ENCODE data around the gene ADAM23.

ADAM23 gene

DNA sequence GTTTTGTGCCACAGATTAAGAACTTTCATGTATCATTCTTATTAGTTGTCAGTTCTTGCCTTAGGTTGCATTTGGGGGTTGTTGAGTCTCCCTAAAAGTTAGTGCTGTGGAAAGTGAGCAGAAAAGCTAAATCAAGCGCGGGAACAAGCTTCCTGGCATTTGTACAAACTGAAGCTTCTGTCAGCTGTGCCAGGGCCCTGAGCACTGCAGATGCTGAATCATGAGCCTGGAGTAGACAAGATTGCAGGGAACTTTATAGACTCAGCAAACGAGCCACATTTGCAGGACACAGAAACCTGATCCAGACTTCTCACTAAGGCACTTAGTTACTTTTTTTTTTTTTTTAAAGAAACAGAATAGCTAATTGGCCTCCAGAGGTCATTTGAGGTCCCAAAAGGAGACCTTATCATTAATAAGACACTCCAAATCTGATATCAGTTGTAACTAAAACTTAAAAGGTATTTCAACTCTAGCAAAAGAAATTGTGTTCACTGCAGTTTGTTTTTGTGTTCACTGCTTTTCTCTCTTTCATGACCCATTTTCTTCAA is 88.7 kb downstream of the ADAM23 start:
- no peak overlapping the region for H3K27ac ChIP-seq (ENCODE audit: low read depth, low read length)
- no peak overlapping the region for H3K4me2 ChIP-seq (ENCODE audit: low read length)
- no peaks in the 10 kb centered on the region for H3K9me2 ChIP-seq (replicated peaks; ENCODE audit: control insufficient read depth, low read length)
- H3K36me3 ChIP-seq (ENCODE audit: control insufficient read depth, low read length) = no peaks in the 10 kb centered on the region
- no peaks in the 10 kb centered on the region for H3K79me2 ChIP-seq (ENCODE audit: control insufficient read depth, low read length)
- H3K9me3 ChIP-seq (ENCODE audit: control insufficient read depth, insufficient read depth, low read length) = no peaks in the 10 kb centered on the region
- H3K4me1 ChIP-seq (ENCODE audit: control insufficient read depth, low read length) = no peaks in the 10 kb centered on the region
- no peaks in the 10 kb centered on the region for H3K27me3 ChIP-seq (ENCODE audit: control insufficient read depth, low read length)
- H3F3A ChIP-seq (ENCODE audit: control insufficient read depth, insufficient read depth) = no peaks in the 10 kb centered on the region
- TF ChIP-seq, protein P1, sequence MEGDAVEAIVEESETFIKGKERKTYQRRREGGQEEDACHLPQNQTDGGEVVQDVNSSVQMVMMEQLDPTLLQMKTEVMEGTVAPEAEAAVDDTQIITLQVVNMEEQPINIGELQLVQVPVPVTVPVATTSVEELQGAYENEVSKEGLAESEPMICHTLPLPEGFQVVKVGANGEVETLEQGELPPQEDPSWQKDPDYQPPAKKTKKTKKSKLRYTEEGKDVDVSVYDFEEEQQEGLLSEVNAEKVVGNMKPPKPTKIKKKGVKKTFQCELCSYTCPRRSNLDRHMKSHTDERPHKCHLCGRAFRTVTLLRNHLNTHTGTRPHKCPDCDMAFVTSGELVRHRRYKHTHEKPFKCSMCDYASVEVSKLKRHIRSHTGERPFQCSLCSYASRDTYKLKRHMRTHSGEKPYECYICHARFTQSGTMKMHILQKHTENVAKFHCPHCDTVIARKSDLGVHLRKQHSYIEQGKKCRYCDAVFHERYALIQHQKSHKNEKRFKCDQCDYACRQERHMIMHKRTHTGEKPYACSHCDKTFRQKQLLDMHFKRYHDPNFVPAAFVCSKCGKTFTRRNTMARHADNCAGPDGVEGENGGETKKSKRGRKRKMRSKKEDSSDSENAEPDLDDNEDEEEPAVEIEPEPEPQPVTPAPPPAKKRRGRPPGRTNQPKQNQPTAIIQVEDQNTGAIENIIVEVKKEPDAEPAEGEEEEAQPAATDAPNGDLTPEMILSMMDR (IDR thresholded peaks at IDR 0.05; ENCODE audit: low read depth, low read length, poor library complexity, severe bottlenecking) = no peak
- no peak for TF ChIP-seq EZH2phosphoT487 (IDR thresholded peaks at IDR 0.05; ENCODE audit: borderline replicate concordance, low read length)
- H3K4me3 ChIP-seq (ENCODE audit: low read length) = no peak overlapping the region
- no peaks in the 10 kb centered on the region for H4K20me1 ChIP-seq (ENCODE audit: control insufficient read depth, insufficient read depth, low read depth, low read length)

DNA sequence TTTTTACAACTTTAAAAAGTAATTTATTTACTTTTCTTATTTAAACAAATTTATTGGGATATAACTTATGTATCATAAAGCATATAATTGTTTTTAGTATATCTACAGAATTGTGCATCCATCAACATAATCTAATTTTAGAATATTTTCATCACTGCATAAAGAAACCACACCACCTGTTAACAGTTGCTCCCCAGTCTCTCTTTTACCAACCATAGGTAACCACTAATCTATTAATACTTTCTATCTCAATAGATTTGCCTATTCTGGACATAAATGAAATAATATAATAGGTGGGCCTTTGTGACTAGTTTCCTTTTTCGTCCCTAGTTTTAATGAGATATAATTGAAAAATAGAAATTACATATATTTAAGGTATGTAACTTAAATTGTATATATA is 90.6 kb downstream of the ADAM23 start:
- Histone ChIP-seq H3F3A (ENCODE audit: control insufficient read depth, insufficient read depth) (no peaks in the 10 kb centered on the region), H4K20me1 (ENCODE audit: control insufficient read depth, insufficient read depth, low read depth, low read length) (no peaks in the 10 kb centered on the region), H3K9me2 (replicated peaks; ENCODE audit: control insufficient read depth, low read length) (no peaks in the 10 kb centered on the region), H3K4me1 (ENCODE audit: control insufficient read depth, low read length) (no peaks in the 10 kb centered on the region), H3K79me2 (ENCODE audit: control insufficient read depth, low read length) (no peaks in the 10 kb centered on the region), H3K4me3 (ENCODE audit: low read length) (no peak overlapping the region), H3K27ac (ENCODE audit: low read depth, low read length) (no peak overlapping the region), H3K27me3 (ENCODE audit: control insufficient read depth, low read length) (no peaks in the 10 kb centered on the region), H3K36me3 (ENCODE audit: control insufficient read depth, low read length) (no peaks in the 10 kb centered on the region), H3K9me3 (ENCODE audit: control insufficient read depth, insufficient read depth, low read length) (no peaks in the 10 kb centered on the region), H3K4me2 (ENCODE audit: low read length) (no peak overlapping the region)
- no peak for TF ChIP-seq EZH2phosphoT487 (IDR thresholded peaks at IDR 0.05; ENCODE audit: borderline replicate concordance, low read length)
- TF ChIP-seq, protein P1 (IDR thresholded peaks at IDR 0.05; ENCODE audit: low read depth, low read length, poor library complexity, severe bottlenecking) = no peak

DNA sequence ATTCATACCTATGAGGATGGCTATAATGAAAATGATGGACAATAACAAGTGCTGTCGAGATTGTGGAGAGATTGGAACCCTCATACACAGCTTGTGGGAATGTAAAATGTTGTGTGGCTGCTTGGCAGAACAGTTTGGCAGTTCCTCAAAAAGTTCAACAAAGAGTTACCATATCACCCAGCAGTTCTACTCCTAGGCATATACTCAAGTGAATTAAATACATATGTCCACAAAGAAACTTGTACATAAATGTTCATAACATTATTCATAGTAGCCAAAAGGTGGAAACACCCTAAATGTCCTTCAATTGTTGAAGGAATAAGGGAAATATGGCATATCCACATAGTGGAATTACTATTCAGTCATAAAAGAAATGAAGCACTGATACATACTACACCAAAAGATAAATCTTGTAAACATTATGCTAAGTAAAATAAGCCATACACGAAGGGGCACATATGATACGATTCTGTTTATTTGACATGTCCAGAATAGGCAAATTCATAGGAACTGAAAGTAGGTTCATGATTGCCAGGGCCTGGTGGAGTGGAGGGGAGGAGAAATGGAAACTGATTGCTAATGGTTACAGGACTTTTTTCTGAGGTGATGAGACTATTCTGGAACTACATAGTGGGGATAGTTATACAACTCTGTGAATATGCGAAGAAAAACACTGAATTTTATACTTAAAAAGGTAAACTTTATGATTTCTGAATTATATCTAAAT is 92.1 kb downstream of the ADAM23 start:
- Histone ChIP-seq H3K9me2 (replicated peaks; ENCODE audit: control insufficient read depth, low read length) (no peaks in the 10 kb centered on the region), H4K20me1 (ENCODE audit: control insufficient read depth, insufficient read depth, low read depth, low read length) (no peaks in the 10 kb centered on the region), H3K27me3 (ENCODE audit: control insufficient read depth, low read length) (no peaks in the 10 kb centered on the region), H3K4me3 (ENCODE audit: low read length) (no peak overlapping the region), H3K4me2 (ENCODE audit: low read length) (no peak overlapping the region), H3F3A (ENCODE audit: control insufficient read depth, insufficient read depth) (no peaks in the 10 kb centered on the region), H3K36me3 (ENCODE audit: control insufficient read depth, low read length) (no peaks in the 10 kb centered on the region), H3K27ac (ENCODE audit: low read depth, low read length) (no peak overlapping the region), H3K79me2 (ENCODE audit: control insufficient read depth, low read length) (no peaks in the 10 kb centered on the region), H3K9me3 (ENCODE audit: control insufficient read depth, insufficient read depth, low read length) (no peaks in the 10 kb centered on the region), H3K4me1 (ENCODE audit: control insufficient read depth, low read length) (no peaks in the 10 kb centered on the region)
- no peak for TF ChIP-seq EZH2phosphoT487 (IDR thresholded peaks at IDR 0.05; ENCODE audit: borderline replicate concordance, low read length)
- TF ChIP-seq, protein P1 (IDR thresholded peaks at IDR 0.05; ENCODE audit: low read depth, low read length, poor library complexity, severe bottlenecking) = no peak
